ENCODE results near the gene SH3GL1. TPM values are rescaled to one million over a fixed set of nuclear protein-coding genes. Genes with fewer than 3 reads are reported as not detected.
A peak's percentile ranks its signal among the peaks of the same experiment; 100 is the strongest.
"Not testable (repeated sequence)": the region's sequence is repeated elsewhere in the genome, so short reads cannot be mapped to it uniquely, and the experiment has no call there.

SH3GL1 gene
- total RNA-seq, 3 donors from 2014 or later = 25.6 to 52.5 (median 33.8) TPM

DNA sequence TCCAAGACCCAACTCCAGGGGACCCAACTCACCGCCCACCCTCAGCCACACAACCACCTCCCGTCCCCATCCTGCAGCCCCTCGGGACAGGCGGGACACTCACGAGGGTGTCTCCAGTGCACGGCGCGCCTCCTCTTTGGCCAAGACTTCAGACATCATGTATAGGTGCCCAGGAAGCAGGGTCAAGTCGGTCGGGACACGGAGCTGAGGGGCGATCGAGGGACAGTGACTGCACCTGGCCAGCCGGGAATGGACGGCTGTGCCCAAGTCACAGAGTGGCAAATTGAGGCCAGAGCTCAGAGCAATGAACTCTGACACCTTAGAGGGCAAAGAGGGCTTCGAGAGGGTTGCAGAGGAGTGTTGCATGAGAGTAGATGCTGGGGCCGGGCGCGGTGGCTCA, 70.5 kb downstream of the SH3GL1 start:
- Histone ChIP-seq H3K9me3 (no peaks in the 10 kb centered on the region), H3K36me3 (no peaks in the 10 kb centered on the region), H3K4me1 (no peaks in the 10 kb centered on the region), H3K4me3 (no peak overlapping the region), H3K27me3 (no peaks in the 10 kb centered on the region), H3K27ac (no peak overlapping the region)
- TF ChIP-seq POLR2A (IDR thresholded peaks at IDR 0.05) = no peak
- TF ChIP-seq, protein P1, sequence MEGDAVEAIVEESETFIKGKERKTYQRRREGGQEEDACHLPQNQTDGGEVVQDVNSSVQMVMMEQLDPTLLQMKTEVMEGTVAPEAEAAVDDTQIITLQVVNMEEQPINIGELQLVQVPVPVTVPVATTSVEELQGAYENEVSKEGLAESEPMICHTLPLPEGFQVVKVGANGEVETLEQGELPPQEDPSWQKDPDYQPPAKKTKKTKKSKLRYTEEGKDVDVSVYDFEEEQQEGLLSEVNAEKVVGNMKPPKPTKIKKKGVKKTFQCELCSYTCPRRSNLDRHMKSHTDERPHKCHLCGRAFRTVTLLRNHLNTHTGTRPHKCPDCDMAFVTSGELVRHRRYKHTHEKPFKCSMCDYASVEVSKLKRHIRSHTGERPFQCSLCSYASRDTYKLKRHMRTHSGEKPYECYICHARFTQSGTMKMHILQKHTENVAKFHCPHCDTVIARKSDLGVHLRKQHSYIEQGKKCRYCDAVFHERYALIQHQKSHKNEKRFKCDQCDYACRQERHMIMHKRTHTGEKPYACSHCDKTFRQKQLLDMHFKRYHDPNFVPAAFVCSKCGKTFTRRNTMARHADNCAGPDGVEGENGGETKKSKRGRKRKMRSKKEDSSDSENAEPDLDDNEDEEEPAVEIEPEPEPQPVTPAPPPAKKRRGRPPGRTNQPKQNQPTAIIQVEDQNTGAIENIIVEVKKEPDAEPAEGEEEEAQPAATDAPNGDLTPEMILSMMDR (IDR thresholded peaks at IDR 0.05) = no peak
- TF ChIP-seq POLR2AphosphoS5 (IDR thresholded peaks at IDR 0.05) = no peak
- intact Hi-C loops (cut with DNase I; ENCODE audit: low total_unique reads) = no loop called here
- DNase-seq (ENCODE audit: low spot score in 2 of 2) = no peak

DNA sequence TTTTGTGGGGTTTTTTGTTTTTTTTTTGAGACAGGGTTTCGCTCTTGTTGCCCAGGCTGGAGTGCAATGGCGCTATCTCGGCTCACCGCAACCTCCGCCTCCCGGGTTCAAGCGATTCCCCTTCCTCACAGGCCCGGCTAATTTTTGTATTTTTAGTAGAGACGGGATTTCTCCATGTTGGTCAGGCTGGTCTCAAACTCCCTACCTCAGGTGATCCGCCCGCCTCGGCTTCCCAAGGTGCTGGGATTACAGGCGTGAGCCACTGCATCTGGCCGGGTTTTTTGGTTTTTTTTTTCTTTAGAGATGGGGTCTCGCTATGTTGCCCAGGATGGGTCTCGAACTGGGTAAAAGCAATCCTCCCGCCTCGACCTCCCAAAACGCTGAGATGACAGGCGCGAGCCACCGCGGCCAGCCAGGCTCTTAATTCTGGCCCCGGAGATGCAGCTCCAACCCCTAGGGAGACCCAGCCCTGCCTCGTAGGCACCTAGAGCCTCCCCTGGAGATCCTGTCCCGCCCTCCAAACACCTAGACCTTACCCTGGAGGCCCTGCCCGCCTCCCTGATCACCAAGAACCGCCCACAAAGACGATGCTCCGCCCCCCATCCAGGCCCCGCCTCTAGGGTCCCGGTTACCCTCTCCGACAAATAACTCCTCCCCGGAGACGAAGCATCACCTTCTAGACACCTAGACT, 71.2 kb downstream of the SH3GL1 start:
- H3K36me3 ChIP-seq; H3K27ac ChIP-seq; DNase-seq (ENCODE audit: low spot score in 2 of 2); intact Hi-C loops (cut with DNase I; ENCODE audit: low total_unique reads); H3K9me3 ChIP-seq; H3K27me3 ChIP-seq; H3K4me1 ChIP-seq: not testable (repeated sequence)
- peak overlapping the region; percentile 14 to 66 (median 53) for H3K4me3 ChIP-seq

DNA sequence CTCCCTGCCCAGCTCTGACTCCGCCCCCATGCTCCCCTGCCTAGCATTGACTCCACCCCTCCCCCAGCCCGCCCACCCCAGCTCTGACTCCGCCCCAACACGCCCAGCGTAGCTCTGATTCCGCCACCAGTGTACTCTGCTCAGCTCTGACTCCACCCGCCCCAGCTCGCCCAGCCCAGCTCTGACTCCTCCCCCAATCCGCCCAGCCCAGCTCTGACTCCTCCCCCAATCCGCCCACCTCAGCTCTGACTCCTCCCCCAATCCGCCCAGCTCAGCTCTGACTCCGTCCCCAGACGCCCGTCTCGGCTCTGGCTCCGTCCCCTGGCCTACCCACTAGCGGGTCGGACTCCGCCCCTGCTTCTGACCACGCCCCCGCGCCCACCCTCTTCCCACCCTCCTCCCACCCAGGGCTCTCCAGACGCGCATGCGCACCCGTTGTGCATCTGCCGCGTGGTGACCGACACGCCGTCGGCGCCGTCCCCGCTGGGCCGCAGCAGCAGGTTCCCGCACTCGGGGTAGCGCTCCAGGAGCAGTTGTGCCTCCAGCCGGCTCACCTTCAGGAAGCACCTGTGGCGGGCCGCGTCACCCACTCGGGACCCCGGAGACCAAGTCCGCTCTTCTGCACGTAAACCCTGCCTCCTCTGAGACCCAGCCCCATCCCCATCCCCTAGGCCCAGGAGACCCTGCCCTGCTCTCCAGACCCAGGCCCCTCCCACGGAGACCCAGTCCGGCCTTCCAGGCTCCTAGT, 71.9 kb downstream of the SH3GL1 start:
- no peaks in the 10 kb centered on the region for H3K9me3 ChIP-seq
- peak overlapping the region; percentile 14 to 66 (median 53) for H3K4me3 ChIP-seq
- H3K27me3 ChIP-seq = no peaks in the 10 kb centered on the region
- TF ChIP-seq, protein P1 (IDR thresholded peaks at IDR 0.05) = no peak
- TF ChIP-seq POLR2A (IDR thresholded peaks at IDR 0.05) (peak; percentile 39), POLR2AphosphoS5 (IDR thresholded peaks at IDR 0.05) (no peak)
- H3K4me1 ChIP-seq = no peaks in the 10 kb centered on the region
- DNase-seq (ENCODE audit: low spot score in 2 of 2) = peak; percentile 88 to 91
- H3K27ac ChIP-seq = peak overlapping the region; percentile 42 to 67
- no peaks in the 10 kb centered on the region for H3K36me3 ChIP-seq
- intact Hi-C loops (cut with DNase I; ENCODE audit: low total_unique reads) = no loop called here

DNA sequence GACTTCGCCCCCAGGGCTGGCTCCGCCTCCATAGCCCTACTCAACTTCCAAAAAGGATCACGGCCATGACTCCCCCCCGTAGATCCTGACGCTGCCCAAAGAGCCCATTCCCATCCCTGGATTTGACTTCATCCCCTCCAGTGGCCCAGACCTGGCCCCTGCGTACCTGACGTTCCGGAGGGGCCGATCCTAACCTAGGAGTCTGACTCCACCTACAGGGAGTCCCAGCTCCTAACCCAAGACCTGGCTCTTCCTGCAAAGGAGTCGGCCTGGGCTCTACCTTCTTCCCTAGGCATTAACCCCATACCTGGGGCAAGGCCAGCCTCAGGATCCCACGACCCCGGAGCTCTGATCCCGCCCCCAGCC, 72.5 kb downstream of the SH3GL1 start:
- Histone ChIP-seq H3K9me3 (no peaks in the 10 kb centered on the region), H3K4me1 (no peaks in the 10 kb centered on the region), H3K4me3 (peak overlapping the region in 2 of 3 donors; percentile 53 to 57), H3K27ac (peak overlapping the region; percentile 27 to 67), H3K36me3 (no peaks in the 10 kb centered on the region), H3K27me3 (no peaks in the 10 kb centered on the region)
- DNase-seq (ENCODE audit: low spot score in 2 of 2) = peak in 1 of 2 donors; percentile 31
- TF ChIP-seq, protein P1 (IDR thresholded peaks at IDR 0.05) = no peak
- no peak for TF ChIP-seq POLR2AphosphoS5 (IDR thresholded peaks at IDR 0.05)
- TF ChIP-seq POLR2A (IDR thresholded peaks at IDR 0.05) = no peak
- intact Hi-C loops (cut with DNase I; ENCODE audit: low total_unique reads) = no loop called here

DNA sequence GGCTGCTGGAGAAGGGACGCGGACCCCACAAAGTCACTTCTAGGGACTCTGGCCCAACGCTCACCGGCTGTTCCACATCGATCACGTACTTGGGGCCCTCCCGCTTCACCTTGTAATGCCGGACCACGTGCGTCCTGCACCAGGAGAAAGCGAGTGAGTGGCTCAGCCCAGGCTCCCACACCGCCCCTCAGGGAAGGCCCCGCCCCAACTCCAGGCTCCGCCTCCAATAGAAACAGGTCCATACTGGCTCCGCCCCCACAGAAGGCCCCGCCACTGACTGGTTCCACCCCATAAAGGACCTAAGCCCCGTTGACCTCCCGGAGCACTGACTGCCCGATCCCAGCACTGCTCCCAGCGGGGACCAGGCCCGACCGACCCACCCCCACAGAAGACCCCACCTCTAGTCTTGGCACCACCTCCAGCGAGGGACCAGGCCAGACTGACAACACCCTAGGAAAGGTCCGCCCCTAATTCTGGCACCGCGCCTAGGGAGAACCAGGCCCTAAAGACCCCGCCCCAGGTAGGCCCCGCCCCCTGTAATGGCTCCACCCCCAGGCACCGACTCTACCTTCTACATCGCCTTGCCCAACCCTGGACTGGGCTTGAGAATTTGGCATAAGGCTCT, 73.0 kb downstream of the SH3GL1 start:
- DNase-seq (ENCODE audit: low spot score in 2 of 2) = peak; percentile 50 to 71
- no peaks in the 10 kb centered on the region for H3K9me3 ChIP-seq
- intact Hi-C loops (cut with DNase I; ENCODE audit: low total_unique reads) = no loop called here
- no peaks in the 10 kb centered on the region for H3K4me1 ChIP-seq
- H3K4me3 ChIP-seq = peak overlapping the region in 2 of 3 donors; percentile 53 to 57
- no peaks in the 10 kb centered on the region for H3K27me3 ChIP-seq
- TF ChIP-seq, protein P1 (IDR thresholded peaks at IDR 0.05) = no peak
- TF ChIP-seq POLR2AphosphoS5 (IDR thresholded peaks at IDR 0.05) (no peak), POLR2A (IDR thresholded peaks at IDR 0.05) (no peak)
- H3K36me3 ChIP-seq = no peaks in the 10 kb centered on the region
- H3K27ac ChIP-seq = peak overlapping the region; percentile 27 to 67

Data from breast epithelium (tissue), 4 donors.